Measurements from ENCODE around the gene ADAMTS7.
"Not testable (repeated sequence)": the region's sequence is repeated elsewhere in the genome, so short reads cannot be mapped to it uniquely, and the experiment has no call there.

DNA sequence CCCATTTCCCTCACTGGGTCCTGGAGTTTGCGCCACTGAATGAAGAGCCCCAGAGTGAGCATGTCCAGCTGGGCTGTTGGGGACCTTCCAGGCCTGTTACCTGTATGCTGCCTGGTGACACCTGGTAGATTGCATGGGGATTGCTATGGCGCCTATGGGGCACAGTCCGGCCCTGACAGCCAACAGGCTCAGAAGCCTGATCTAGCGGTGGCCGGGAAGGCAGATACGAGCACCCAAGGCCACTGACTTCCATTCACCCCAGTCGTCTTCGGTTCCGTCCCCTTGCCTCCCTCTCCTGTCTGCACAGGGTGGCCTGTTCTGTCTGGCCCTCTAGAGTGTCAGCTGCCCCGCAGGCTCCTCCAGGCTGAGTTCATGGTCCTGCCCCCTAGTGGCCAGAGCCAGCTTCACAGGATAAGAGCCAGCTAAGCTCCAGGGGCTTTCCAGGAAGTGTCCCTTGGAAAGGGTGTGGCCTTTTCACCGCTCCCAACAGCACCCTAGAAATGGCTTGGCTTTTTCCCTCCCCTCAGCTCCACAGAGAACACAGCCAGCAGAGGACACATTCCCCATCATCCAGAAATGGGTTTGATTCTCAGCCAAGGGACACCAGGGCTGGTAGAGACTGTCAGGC, 73.2 kb downstream of the ADAMTS7 start:
- TF ChIP-seq POLR2A, POLR2AphosphoS5, EP300 (IDR thresholded peaks at IDR 0.05): not testable (repeated sequence)
- peak in 4 of 7 experiments; percentile 26 to 52 (median 32) for TF ChIP-seq CTCF (IDR thresholded peaks at IDR 0.05)
